GM10847 (cell line): ENCODE results near the gene UNC5C.

Experiments
- POLR2A ChIP-seq: IDR thresholded peaks from 2 replicates; pipeline ENCODE4 v1.6.1; 2011; ENCODE audit not compliant: insufficient read length; ENCODE audit errors: extremely low read depth

UNC5C gene

GRCh38 chr4:95465010-95465409, 83.8 kb downstream of the UNC5C start:
- no peak for TF ChIP-seq POLR2A

- TF ChIP-seq POLR2A: no peak
Measured at GRCh38 chr4:95462921-95463320, 85.9 kb downstream of the UNC5C start.

- TF ChIP-seq POLR2A: no peak
Measured at GRCh38 chr4:95457353-95457752, 91.4 kb downstream of the UNC5C start.

- TF ChIP-seq POLR2A: no peak
Measured at GRCh38 chr4:95450294-95450693, 98.5 kb downstream of the UNC5C start.

GRCh38 chr4:95446173-95446572, 102.6 kb downstream of the UNC5C start:
- no peak for TF ChIP-seq POLR2A

- no peak for TF ChIP-seq POLR2A
Measured at GRCh38 chr4:95445251-95445650, 103.5 kb downstream of the UNC5C start.

GRCh38 chr4:95444812-95445211, 104.0 kb downstream of the UNC5C start:
- TF ChIP-seq POLR2A: no peak

- no peak for TF ChIP-seq POLR2A
Measured at GRCh38 chr4:95439896-95440295, 108.9 kb downstream of the UNC5C start.

GRCh38 chr4:95439071-95439470, 109.7 kb downstream of the UNC5C start:
- TF ChIP-seq POLR2A: no peak

- TF ChIP-seq POLR2A: no peak
Measured at GRCh38 chr4:95432466-95432865, 116.3 kb downstream of the UNC5C start.

- no peak for TF ChIP-seq POLR2A
Measured at GRCh38 chr4:95431678-95432077, 117.1 kb downstream of the UNC5C start.

GRCh38 chr4:95429416-95429815, 119.4 kb downstream of the UNC5C start:
- TF ChIP-seq POLR2A: no peak

- TF ChIP-seq POLR2A: no peak
Measured at GRCh38 chr4:95428291-95429070, 120.3 kb downstream of the UNC5C start.

GRCh38 chr4:95426455-95426854, 122.3 kb downstream of the UNC5C start:
- no peak for TF ChIP-seq POLR2A

GRCh38 chr4:95422436-95422835, 126.3 kb downstream of the UNC5C start:
- TF ChIP-seq POLR2A: no peak

GRCh38 chr4:95421869-95422268, 126.9 kb downstream of the UNC5C start:
- no peak for TF ChIP-seq POLR2A

- TF ChIP-seq POLR2A: no peak
Measured at GRCh38 chr4:95417531-95417930, 131.2 kb downstream of the UNC5C start.
